CD4-positive, alpha-beta memory T cell (primary cell): ENCODE results near the gene ACOT7. TPM values are rescaled to one million over a fixed set of nuclear protein-coding genes. Genes with fewer than 3 reads are reported as not detected.

Source experiments
- CTCF ChIA-PET: fragments of 350-600 bp; sonication (Branson Sonifier 250); formaldehyde crosslinking; loops from one replicate; lab custom pipeline; 2021; ENCODE audit warnings: inconsistent platforms; ENCODE audit not compliant: partially characterized antibody; lab: Charles Lee
- POLR2A ChIA-PET: fragments of 350-600 bp; sonication (Branson Sonifier 250); formaldehyde crosslinking; loops from one replicate; lab custom pipeline; 2021; ENCODE audit not compliant: partially characterized antibody; lab: Charles Lee
- DNase-seq, 5 donors: peaks; one replicate each; pipeline versions ENCODE4 v3.0.0 to v3.0.0-alpha.2; 2020 to 2022; ENCODE audit warnings: mixed read lengths in 1 of 5
- H3K27ac ChIP-seq: one replicate; pipeline ENCODE4 v1.7.0; 2013; ENCODE audit warnings: low read depth, low read length
- H3K27me3 ChIP-seq: 2 replicates; pipeline ENCODE4 v1.7.0; 2013; ENCODE audit warnings: mild to moderate bottlenecking, low read length, moderate library complexity; ENCODE audit not compliant: insufficient read depth
- H3K36me3 ChIP-seq: 2 replicates; pipeline ENCODE4 v1.7.0; 2013; ENCODE audit warnings: mild to moderate bottlenecking, low read length, moderate library complexity; ENCODE audit not compliant: insufficient read depth
- H3K4me1 ChIP-seq: 2 replicates; pipeline ENCODE4 v1.7.0; 2013; ENCODE audit warnings: mild to moderate bottlenecking, low read length, moderate library complexity; ENCODE audit not compliant: insufficient read depth
- H3K4me3 ChIP-seq, 2 donors: one replicate each; pipeline ENCODE4 v1.7.0; 2013; ENCODE audit warnings: low read length in 2 of 2, mild to moderate bottlenecking in 1 of 2
- H3K9me3 ChIP-seq, 2 donors: one replicate each; pipeline ENCODE4 v1.7.0; 2013; ENCODE audit warnings: low read length in 2 of 2, control low read depth in 1 of 2; ENCODE audit not compliant: control insufficient read depth in 1 of 2
- H3K27ac Mint-ChIP-seq, 7 donors: one replicate each; pipeline ENCODE4 v1.8.0; 2020 to 2021; ENCODE audit warnings: mixed read lengths in 7 of 7, mild to moderate bottlenecking in 6 of 7, inconsistent platforms in 3 of 7, moderate library complexity in 3 of 7
- H3K27me3 Mint-ChIP-seq, 2 donors: one replicate each; pipeline ENCODE4 v1.8.0; 2020 to 2021; ENCODE audit warnings: mixed read lengths in 2 of 2
- H3K36me3 Mint-ChIP-seq, 2 donors: one replicate each; pipeline ENCODE4 v1.8.0; 2020 to 2021; ENCODE audit warnings: mixed read lengths in 2 of 2, inconsistent platforms in 1 of 2, mild to moderate bottlenecking in 1 of 2
- H3K4me1 Mint-ChIP-seq, 4 donors: one replicate each; pipeline ENCODE4 v1.8.0; 2020 to 2021; ENCODE audit warnings: mixed read lengths in 4 of 4, mild to moderate bottlenecking in 1 of 4
- H3K4me3 Mint-ChIP-seq, 8 donors: one replicate each; pipeline ENCODE4 v1.8.0; 2020 to 2021; ENCODE audit warnings: mixed read lengths in 8 of 8, mild to moderate bottlenecking in 7 of 8, moderate library complexity in 6 of 8, inconsistent platforms in 3 of 8
- H3K9me3 Mint-ChIP-seq, 8 donors: one replicate each; pipeline ENCODE4 v1.8.0; 2020 to 2021; ENCODE audit warnings: mixed read lengths in 8 of 8, mild to moderate bottlenecking in 5 of 8, inconsistent platforms in 3 of 8, moderate library complexity in 1 of 8
- intact Hi-C: fragments of 100-400 bp; cut with micrococcal nuclease; formaldehyde crosslinking; loops from one replicate; pipeline ENCODE4 v1.15.1; 2023
- polyA plus RNA-seq, 2 donors: library from polyadenylated mRNA; unstranded; fragments of 300-500 nt; fragmentation: Illumina TruSeq; gene quantifications; one replicate each; pipeline ENCODE4 v1.2.3, GENCODE V29; 2021
- total RNA-seq, 2 experiments: library from RNA; stranded (reverse); gene quantifications; one replicate each; pipeline ENCODE4 v1.2.3, GENCODE V29; 2021

The ACOT7 gene
- total and polyA plus RNA-seq, 4 experiments from 2014 or later, result 2.7 to 7.4 (median 4.8) TPM

GRCh38 chr1:6334261-6334993 lies 59.1 kb downstream of the ACOT7 start:
- DNase-seq, result no peak
- POLR2A ChIA-PET, result no interaction called here
- no peak overlapping the region for H3K4me3 Mint-ChIP-seq
- Histone ChIP-seq H3K36me3 (no peaks in the 10 kb centered on the region), H3K9me3 (no peaks in the 10 kb centered on the region), H3K27me3 (no peaks in the 10 kb centered on the region), H3K27ac (no peak overlapping the region), H3K4me3 (no peak overlapping the region), H3K4me1 (no peaks in the 10 kb centered on the region)
- H3K36me3 Mint-ChIP-seq, result peaks cover 0 to 3% of the 10 kb centered on the region in 2 donors
- peaks cover 0 to 4% (median 0%) of the 10 kb centered on the region in 8 donors for H3K9me3 Mint-ChIP-seq
- CTCF ChIA-PET, result interaction anchor here (0.6 to 1.8 kb wide), 3 partner anchors 13 to 100 kb away, joined by 3 read pairs; no protein-coding TSS in a partner anchor
- no peaks in the 10 kb centered on the region for H3K27me3 Mint-ChIP-seq
- no peaks in the 10 kb centered on the region for H3K4me1 Mint-ChIP-seq
- no peak overlapping the region for H3K27ac Mint-ChIP-seq
- intact Hi-C loops, result no loop called here

GRCh38 chr1:6332821-6333220 lies 60.7 kb downstream of the ACOT7 start:
- Histone ChIP-seq H3K9me3 (no peaks in the 10 kb centered on the region), H3K27me3 (no peaks in the 10 kb centered on the region), H3K27ac (no peak overlapping the region), H3K36me3 (no peaks in the 10 kb centered on the region), H3K4me3 (no peak overlapping the region), H3K4me1 (no peaks in the 10 kb centered on the region)
- peaks cover 0 to 4% (median 0%) of the 10 kb centered on the region in 8 donors for H3K9me3 Mint-ChIP-seq
- intact Hi-C loops, result no loop called here
- no peaks in the 10 kb centered on the region for H3K4me1 Mint-ChIP-seq
- ChIA-PET CTCF (no interaction called here), POLR2A (no interaction called here)
- DNase-seq, result no peak
- H3K4me3 Mint-ChIP-seq, result no peak overlapping the region
- H3K36me3 Mint-ChIP-seq, result peaks cover 0 to 2% of the 10 kb centered on the region in 2 donors
- H3K27me3 Mint-ChIP-seq, result no peaks in the 10 kb centered on the region
- no peak overlapping the region for H3K27ac Mint-ChIP-seq

- intact Hi-C loops, result no loop called here
- DNase-seq, result no peak
- Mint-ChIP-seq H3K4me1 (no peaks in the 10 kb centered on the region), H3K27ac (no peak overlapping the region), H3K4me3 (no peak overlapping the region), H3K36me3 (peaks cover 0 to 2% of the 10 kb centered on the region in 2 donors), H3K9me3 (peaks cover 0 to 4% (median 0%) of the 10 kb centered on the region in 8 donors), H3K27me3 (no peaks in the 10 kb centered on the region)
- Histone ChIP-seq H3K36me3 (no peaks in the 10 kb centered on the region), H3K27ac (no peak overlapping the region), H3K4me1 (no peaks in the 10 kb centered on the region), H3K9me3 (no peaks in the 10 kb centered on the region), H3K4me3 (no peak overlapping the region), H3K27me3 (no peaks in the 10 kb centered on the region)
- POLR2A ChIA-PET, result no interaction called here
- CTCF ChIA-PET, result no interaction called here
Measured at GRCh38 chr1:6331543-6332273, 61.9 kb downstream of the ACOT7 start.

GRCh38 chr1:6330410-6330911 lies 63.1 kb downstream of the ACOT7 start:
- ChIA-PET POLR2A (no interaction called here), CTCF (no interaction called here)
- no peaks in the 10 kb centered on the region for H3K4me1 Mint-ChIP-seq
- Histone ChIP-seq H3K4me1 (no peaks in the 10 kb centered on the region), H3K9me3 (no peaks in the 10 kb centered on the region), H3K4me3 (no peak overlapping the region), H3K36me3 (no peaks in the 10 kb centered on the region), H3K27ac (no peak overlapping the region), H3K27me3 (no peaks in the 10 kb centered on the region)
- H3K27me3 Mint-ChIP-seq, result no peaks in the 10 kb centered on the region
- H3K9me3 Mint-ChIP-seq, result no peaks in the 10 kb centered on the region
- no peak for DNase-seq
- no peak overlapping the region for H3K4me3 Mint-ChIP-seq
- peaks cover 0 to 2% of the 10 kb centered on the region in 2 donors for H3K36me3 Mint-ChIP-seq
- intact Hi-C loops, result no loop called here
- no peak overlapping the region for H3K27ac Mint-ChIP-seq

GRCh38 chr1:6329851-6330250 lies 63.7 kb downstream of the ACOT7 start:
- Histone ChIP-seq H3K27ac (no peak overlapping the region), H3K4me1 (no peaks in the 10 kb centered on the region), H3K4me3 (no peak overlapping the region), H3K36me3 (no peaks in the 10 kb centered on the region), H3K27me3 (no peaks in the 10 kb centered on the region), H3K9me3 (no peaks in the 10 kb centered on the region)
- Mint-ChIP-seq H3K4me3 (no peak overlapping the region), H3K27me3 (no peaks in the 10 kb centered on the region), H3K9me3 (no peaks in the 10 kb centered on the region), H3K36me3 (peaks cover 0 to 2% of the 10 kb centered on the region in 2 donors), H3K27ac (no peak overlapping the region), H3K4me1 (no peaks in the 10 kb centered on the region)
- intact Hi-C loops, result no loop called here
- ChIA-PET POLR2A (no interaction called here), CTCF (no interaction called here)
- no peak for DNase-seq

- Histone ChIP-seq H3K27me3 (no peaks in the 10 kb centered on the region), H3K4me1 (no peaks in the 10 kb centered on the region), H3K9me3 (no peaks in the 10 kb centered on the region), H3K27ac (no peak overlapping the region), H3K4me3 (no peak overlapping the region), H3K36me3 (no peaks in the 10 kb centered on the region)
- intact Hi-C loops, result no loop called here
- H3K27me3 Mint-ChIP-seq, result no peaks in the 10 kb centered on the region
- H3K27ac Mint-ChIP-seq, result no peak overlapping the region
- no peaks in the 10 kb centered on the region for H3K4me1 Mint-ChIP-seq
- DNase-seq, result no peak
- peaks cover 0 to 2% of the 10 kb centered on the region in 2 donors for H3K36me3 Mint-ChIP-seq
- POLR2A ChIA-PET, result no interaction called here
- CTCF ChIA-PET, result no interaction called here
- no peak overlapping the region for H3K4me3 Mint-ChIP-seq
- H3K9me3 Mint-ChIP-seq, result no peaks in the 10 kb centered on the region
Measured at GRCh38 chr1:6329396-6329795, 64.2 kb downstream of the ACOT7 start.

GRCh38 chr1:6328696-6329095 lies 64.9 kb downstream of the ACOT7 start:
- Mint-ChIP-seq H3K36me3 (peaks cover 0 to 2% of the 10 kb centered on the region in 2 donors), H3K4me1 (no peaks in the 10 kb centered on the region), H3K9me3 (no peaks in the 10 kb centered on the region), H3K27me3 (no peaks in the 10 kb centered on the region), H3K4me3 (no peak overlapping the region), H3K27ac (no peak overlapping the region)
- H3K36me3 ChIP-seq, result no peaks in the 10 kb centered on the region
- DNase-seq, result no peak
- H3K27me3 ChIP-seq, result no peaks in the 10 kb centered on the region
- no peaks in the 10 kb centered on the region for H3K4me1 ChIP-seq
- H3K27ac ChIP-seq, result no peak overlapping the region
- ChIA-PET POLR2A (no interaction called here), CTCF (no interaction called here)
- intact Hi-C loops, result no loop called here
- H3K9me3 ChIP-seq, result no peaks in the 10 kb centered on the region
- no peak overlapping the region for H3K4me3 ChIP-seq
